ENCODE data around the gene ANXA5.

The ANXA5 gene

GRCh38 chr4:121632636-121633035, 64.1 kb downstream of the ANXA5 start:
- no peak for DNase-seq
